ENCODE measurements around the gene QRFP. TPM values are rescaled to one million over a fixed set of nuclear protein-coding genes. Genes with fewer than 3 reads are reported as not detected.

QRFP gene
- polyA plus RNA-seq, 1 donor from 2014 or later: not detected

DNA sequence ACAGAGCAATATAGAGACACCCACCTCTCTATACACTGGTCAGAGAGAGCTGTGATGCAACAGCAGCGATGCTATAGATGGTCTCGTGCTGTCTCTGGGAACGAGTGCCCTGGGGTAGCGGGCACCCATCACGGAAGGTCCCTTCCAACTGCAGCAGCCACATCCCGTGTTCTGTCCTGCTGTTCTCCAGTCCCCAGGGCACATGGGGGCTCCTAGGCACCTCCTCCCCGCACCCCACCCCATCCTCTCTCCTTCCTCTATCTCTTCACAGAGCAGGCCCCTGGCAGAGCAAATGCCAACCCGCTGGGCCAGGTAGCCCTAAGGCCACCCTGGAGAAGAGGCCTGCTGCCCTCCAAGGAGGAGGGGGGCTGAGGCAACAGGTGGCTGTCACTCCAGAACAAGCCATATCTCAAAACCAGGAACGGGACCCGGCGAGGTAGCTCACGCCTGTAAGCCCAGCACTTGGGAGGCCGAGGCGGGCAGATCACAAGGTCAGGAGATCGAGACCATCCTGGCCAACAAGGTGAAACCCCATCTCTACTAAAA is 34.3 kb upstream of the QRFP start:
- Histone ChIP-seq H3K27ac (ENCODE audit: low read length) (no peak overlapping the region), H3K27me3 (ENCODE audit: insufficient read depth, low read depth, low read length) (no peaks in the 10 kb centered on the region)

DNA sequence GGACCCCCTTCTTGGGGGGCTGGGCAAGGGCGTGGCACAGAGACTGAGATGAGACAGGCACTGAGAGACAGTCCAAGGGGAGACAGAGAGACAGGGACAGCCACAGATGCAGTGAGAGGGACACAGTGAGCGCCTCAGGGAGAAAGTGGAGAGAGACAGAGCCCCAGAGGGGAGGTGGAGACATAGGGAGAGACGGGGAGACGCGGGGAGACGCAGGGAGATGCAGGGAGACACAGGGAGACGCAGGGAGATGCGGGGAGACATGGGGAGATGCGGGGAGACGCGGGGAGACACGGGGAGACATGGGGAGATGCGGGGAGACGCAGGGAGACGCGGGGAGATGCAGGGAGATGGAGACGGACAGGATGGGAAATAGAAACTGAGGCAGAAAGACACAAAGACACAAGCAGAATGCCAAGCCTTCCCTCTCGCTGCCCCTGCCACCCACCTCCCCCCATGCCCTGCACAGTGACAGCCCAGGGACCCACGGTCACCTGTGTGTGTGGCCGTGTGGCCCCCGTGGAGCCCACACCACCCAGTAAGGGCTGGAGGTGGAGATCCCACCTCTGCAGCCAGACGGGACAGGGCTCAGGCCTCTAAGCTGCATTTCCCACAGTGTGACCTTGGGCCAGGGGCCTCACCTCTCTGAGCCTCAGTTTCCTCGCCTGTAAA is 33.7 kb upstream of the QRFP start:
- Histone ChIP-seq H3K79me2 (replicated peaks; ENCODE audit: insufficient read depth, low read length) (no peaks in the 10 kb centered on the region), H3K9ac (ENCODE audit: low read length) (no peak overlapping the region), H3K4me2 (ENCODE audit: low read length) (no peak overlapping the region), H3K27ac (ENCODE audit: low read length) (no peak overlapping the region), H3K9me3 (ENCODE audit: low read length) (no peaks in the 10 kb centered on the region), H4K20me1 (ENCODE audit: insufficient read depth) (no peaks in the 10 kb centered on the region), H3K36me3 (ENCODE audit: insufficient read depth, low read length) (no peaks in the 10 kb centered on the region), H3F3A (ENCODE audit: insufficient read depth, low read length, poor library complexity, severe bottlenecking) (no peaks in the 10 kb centered on the region), H3K4me3 (ENCODE audit: low read length) (no peak overlapping the region), H3K9me2 (ENCODE audit: insufficient read depth, low read length) (no peaks in the 10 kb centered on the region), H2AFZ (ENCODE audit: low read depth, low read length) (no peak overlapping the region), H3K27me3 (ENCODE audit: insufficient read depth, low read depth, low read length) (no peaks in the 10 kb centered on the region)
- TF ChIP-seq RAD21 (conservative IDR thresholded peaks at IDR 0.05) (no peak), EP300 (conservative IDR thresholded peaks at IDR 0.05; ENCODE audit: poor library complexity, severe bottlenecking) (no peak), SMC3 (conservative IDR thresholded peaks at IDR 0.05; ENCODE audit: poor library complexity) (no peak), POLR2AphosphoS5 (IDR thresholded peaks at IDR 0.05) (no peak), MXI1 (conservative IDR thresholded peaks at IDR 0.05; ENCODE audit: poor library complexity, severe bottlenecking) (no peak), EZH2 (IDR thresholded peaks at IDR 0.05; ENCODE audit: borderline replicate concordance, insufficient read depth, low read length, poor library complexity, severe bottlenecking) (no peak), TAF1 (IDR thresholded peaks at IDR 0.05; ENCODE audit: low read depth) (no peak)
- TF ChIP-seq, protein P1, sequence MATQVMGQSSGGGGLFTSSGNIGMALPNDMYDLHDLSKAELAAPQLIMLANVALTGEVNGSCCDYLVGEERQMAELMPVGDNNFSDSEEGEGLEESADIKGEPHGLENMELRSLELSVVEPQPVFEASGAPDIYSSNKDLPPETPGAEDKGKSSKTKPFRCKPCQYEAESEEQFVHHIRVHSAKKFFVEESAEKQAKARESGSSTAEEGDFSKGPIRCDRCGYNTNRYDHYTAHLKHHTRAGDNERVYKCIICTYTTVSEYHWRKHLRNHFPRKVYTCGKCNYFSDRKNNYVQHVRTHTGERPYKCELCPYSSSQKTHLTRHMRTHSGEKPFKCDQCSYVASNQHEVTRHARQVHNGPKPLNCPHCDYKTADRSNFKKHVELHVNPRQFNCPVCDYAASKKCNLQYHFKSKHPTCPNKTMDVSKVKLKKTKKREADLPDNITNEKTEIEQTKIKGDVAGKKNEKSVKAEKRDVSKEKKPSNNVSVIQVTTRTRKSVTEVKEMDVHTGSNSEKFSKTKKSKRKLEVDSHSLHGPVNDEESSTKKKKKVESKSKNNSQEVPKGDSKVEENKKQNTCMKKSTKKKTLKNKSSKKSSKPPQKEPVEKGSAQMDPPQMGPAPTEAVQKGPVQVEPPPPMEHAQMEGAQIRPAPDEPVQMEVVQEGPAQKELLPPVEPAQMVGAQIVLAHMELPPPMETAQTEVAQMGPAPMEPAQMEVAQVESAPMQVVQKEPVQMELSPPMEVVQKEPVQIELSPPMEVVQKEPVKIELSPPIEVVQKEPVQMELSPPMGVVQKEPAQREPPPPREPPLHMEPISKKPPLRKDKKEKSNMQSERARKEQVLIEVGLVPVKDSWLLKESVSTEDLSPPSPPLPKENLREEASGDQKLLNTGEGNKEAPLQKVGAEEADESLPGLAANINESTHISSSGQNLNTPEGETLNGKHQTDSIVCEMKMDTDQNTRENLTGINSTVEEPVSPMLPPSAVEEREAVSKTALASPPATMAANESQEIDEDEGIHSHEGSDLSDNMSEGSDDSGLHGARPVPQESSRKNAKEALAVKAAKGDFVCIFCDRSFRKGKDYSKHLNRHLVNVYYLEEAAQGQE (IDR thresholded peaks at IDR 0.05; ENCODE audit: borderline replicate concordance): no peak
- TF ChIP-seq, protein P2, sequence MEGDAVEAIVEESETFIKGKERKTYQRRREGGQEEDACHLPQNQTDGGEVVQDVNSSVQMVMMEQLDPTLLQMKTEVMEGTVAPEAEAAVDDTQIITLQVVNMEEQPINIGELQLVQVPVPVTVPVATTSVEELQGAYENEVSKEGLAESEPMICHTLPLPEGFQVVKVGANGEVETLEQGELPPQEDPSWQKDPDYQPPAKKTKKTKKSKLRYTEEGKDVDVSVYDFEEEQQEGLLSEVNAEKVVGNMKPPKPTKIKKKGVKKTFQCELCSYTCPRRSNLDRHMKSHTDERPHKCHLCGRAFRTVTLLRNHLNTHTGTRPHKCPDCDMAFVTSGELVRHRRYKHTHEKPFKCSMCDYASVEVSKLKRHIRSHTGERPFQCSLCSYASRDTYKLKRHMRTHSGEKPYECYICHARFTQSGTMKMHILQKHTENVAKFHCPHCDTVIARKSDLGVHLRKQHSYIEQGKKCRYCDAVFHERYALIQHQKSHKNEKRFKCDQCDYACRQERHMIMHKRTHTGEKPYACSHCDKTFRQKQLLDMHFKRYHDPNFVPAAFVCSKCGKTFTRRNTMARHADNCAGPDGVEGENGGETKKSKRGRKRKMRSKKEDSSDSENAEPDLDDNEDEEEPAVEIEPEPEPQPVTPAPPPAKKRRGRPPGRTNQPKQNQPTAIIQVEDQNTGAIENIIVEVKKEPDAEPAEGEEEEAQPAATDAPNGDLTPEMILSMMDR (IDR thresholded peaks at IDR 0.05; ENCODE audit: poor library complexity, severe bottlenecking): no peak

More for the DNA sequence above, 34.3 kb upstream of the QRFP start:
- H3K9me2 ChIP-seq (ENCODE audit: insufficient read depth, low read length): no peaks in the 10 kb centered on the region
- H3K4me3 ChIP-seq (ENCODE audit: low read length): no peak overlapping the region
- no peak overlapping the region for H2AFZ ChIP-seq (ENCODE audit: low read depth, low read length)
- no peaks in the 10 kb centered on the region for H4K20me1 ChIP-seq (ENCODE audit: insufficient read depth)
- no peaks in the 10 kb centered on the region for H3K36me3 ChIP-seq (ENCODE audit: insufficient read depth, low read length)
- H3K9me3 ChIP-seq (ENCODE audit: low read length): no peaks in the 10 kb centered on the region
- no peak overlapping the region for H3K9ac ChIP-seq (ENCODE audit: low read length)
- no peak for TF ChIP-seq EZH2 (IDR thresholded peaks at IDR 0.05; ENCODE audit: borderline replicate concordance, insufficient read depth, low read length, poor library complexity, severe bottlenecking)
- TF ChIP-seq, protein P1 (IDR thresholded peaks at IDR 0.05; ENCODE audit: borderline replicate concordance): no peak
- TF ChIP-seq SMC3 (conservative IDR thresholded peaks at IDR 0.05; ENCODE audit: poor library complexity): no peak
- no peak for TF ChIP-seq RAD21 (conservative IDR thresholded peaks at IDR 0.05)
- no peak for TF ChIP-seq POLR2AphosphoS5 (IDR thresholded peaks at IDR 0.05)
- TF ChIP-seq, protein P2 (IDR thresholded peaks at IDR 0.05; ENCODE audit: poor library complexity, severe bottlenecking): no peak
- TF ChIP-seq EP300 (conservative IDR thresholded peaks at IDR 0.05; ENCODE audit: poor library complexity, severe bottlenecking): no peak
- no peak for TF ChIP-seq MXI1 (conservative IDR thresholded peaks at IDR 0.05; ENCODE audit: poor library complexity, severe bottlenecking)
- TF ChIP-seq TAF1 (IDR thresholded peaks at IDR 0.05; ENCODE audit: low read depth): no peak
- H3F3A ChIP-seq (ENCODE audit: insufficient read depth, low read length, poor library complexity, severe bottlenecking): no peaks in the 10 kb centered on the region
- no peak overlapping the region for H3K4me2 ChIP-seq (ENCODE audit: low read length)
- no peaks in the 10 kb centered on the region for H3K79me2 ChIP-seq (replicated peaks; ENCODE audit: insufficient read depth, low read length)

Data from neural cell (in vitro differentiated cells).